HUES6 (cell line): ENCODE measurements around the gene SLC15A4.
"Not testable (repeated sequence)": the region's sequence is repeated elsewhere in the genome, so short reads cannot be mapped to it uniquely, and the experiment has no call there.

Experiments used
- H3K27ac ChIP-seq: 2 replicates; pipeline ENCODE4 v1.7.0; 2013; ENCODE audit warnings: low read depth, mild to moderate bottlenecking, low read length, inconsistent platforms
- H3K27me3 ChIP-seq: 2 replicates; pipeline ENCODE4 v1.6.1; 2013; ENCODE audit warnings: low read length; ENCODE audit not compliant: control insufficient read depth, insufficient read depth
- H3K36me3 ChIP-seq: 2 replicates; pipeline ENCODE4 v1.6.1; 2013; ENCODE audit warnings: low read length; ENCODE audit not compliant: control insufficient read depth, insufficient read depth
- H3K4me1 ChIP-seq: 2 replicates; pipeline ENCODE4 v1.6.1; 2013; ENCODE audit warnings: low read length; ENCODE audit not compliant: control insufficient read depth, insufficient read depth
- H3K4me3 ChIP-seq: 2 replicates; pipeline ENCODE4 v1.5.1; 2013; ENCODE audit warnings: low read depth, low read length
- H3K9ac ChIP-seq: one replicate; pipeline ENCODE4 v1.6.1; 2013; ENCODE audit warnings: mild to moderate bottlenecking, low read length
- H3K9me3 ChIP-seq: 2 replicates; pipeline ENCODE4 v1.6.1; 2013; ENCODE audit warnings: low read depth, low read length; ENCODE audit not compliant: control insufficient read depth, insufficient read depth

SLC15A4 gene

GRCh38 chr12:128811806-128812205 is 12.0 kb downstream of the SLC15A4 start:
- Histone ChIP-seq H3K36me3 (peaks cover 54% of the 10 kb centered on the region), H3K27ac (no peak overlapping the region), H3K4me3 (no peak overlapping the region), H3K9me3 (no peaks in the 10 kb centered on the region), H3K9ac (no peak overlapping the region), H3K27me3 (no peaks in the 10 kb centered on the region), H3K4me1 (peaks cover 8% of the 10 kb centered on the region)

GRCh38 chr12:128810182-128811127 is 13.3 kb downstream of the SLC15A4 start:
- H3K9me3 ChIP-seq: no peaks in the 10 kb centered on the region
- no peaks in the 10 kb centered on the region for H3K27me3 ChIP-seq
- H3K9ac ChIP-seq: no peak overlapping the region
- H3K27ac ChIP-seq: no peak overlapping the region
- peaks cover 8% of the 10 kb centered on the region for H3K4me1 ChIP-seq
- H3K36me3 ChIP-seq: peaks cover 61% of the 10 kb centered on the region
- no peak overlapping the region for H3K4me3 ChIP-seq

- Histone ChIP-seq H3K36me3 (peaks cover 60% of the 10 kb centered on the region), H3K9me3 (no peaks in the 10 kb centered on the region), H3K27ac (no peak overlapping the region), H3K4me1 (peaks cover 8% of the 10 kb centered on the region), H3K9ac (no peak overlapping the region), H3K4me3 (no peak overlapping the region), H3K27me3 (no peaks in the 10 kb centered on the region)
Observed at GRCh38 chr12:128808651-128809050, 15.1 kb downstream of the SLC15A4 start.

GRCh38 chr12:128807161-128807724 is 16.5 kb downstream of the SLC15A4 start:
- Histone ChIP-seq H3K4me3 (no peak overlapping the region), H3K27me3 (no peaks in the 10 kb centered on the region), H3K36me3 (peaks cover 66% of the 10 kb centered on the region), H3K27ac (no peak overlapping the region), H3K9me3 (no peaks in the 10 kb centered on the region), H3K4me1 (peaks cover 8% of the 10 kb centered on the region), H3K9ac (no peak overlapping the region)

DNA sequence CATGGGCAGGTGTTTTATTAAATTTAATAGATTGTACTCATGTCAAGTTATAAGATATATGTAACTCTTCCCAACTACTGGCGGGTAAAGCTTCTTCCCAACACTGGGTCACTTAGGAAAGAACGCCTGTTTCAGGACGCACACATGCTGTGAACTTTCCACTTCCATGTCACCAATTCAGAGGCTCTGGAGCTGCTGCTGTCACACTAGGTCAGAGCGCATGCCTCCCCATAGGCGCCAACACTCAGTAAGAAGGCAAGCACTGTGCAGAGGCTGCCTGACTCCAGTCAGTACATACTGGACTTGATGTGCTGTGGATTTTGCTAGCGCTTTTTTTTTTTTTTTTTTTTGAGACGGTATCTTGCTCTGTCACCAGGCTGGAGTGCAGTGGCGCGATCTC is 17.2 kb downstream of the SLC15A4 start:
- H3K27me3 ChIP-seq: no peaks in the 10 kb centered on the region
- H3K4me1 ChIP-seq: peaks cover 4% of the 10 kb centered on the region
- H3K9ac ChIP-seq: no peak overlapping the region
- H3K4me3 ChIP-seq: no peak overlapping the region
- H3K9me3 ChIP-seq: no peaks in the 10 kb centered on the region
- H3K27ac ChIP-seq: no peak overlapping the region
- H3K36me3 ChIP-seq: peaks cover 67% of the 10 kb centered on the region

DNA sequence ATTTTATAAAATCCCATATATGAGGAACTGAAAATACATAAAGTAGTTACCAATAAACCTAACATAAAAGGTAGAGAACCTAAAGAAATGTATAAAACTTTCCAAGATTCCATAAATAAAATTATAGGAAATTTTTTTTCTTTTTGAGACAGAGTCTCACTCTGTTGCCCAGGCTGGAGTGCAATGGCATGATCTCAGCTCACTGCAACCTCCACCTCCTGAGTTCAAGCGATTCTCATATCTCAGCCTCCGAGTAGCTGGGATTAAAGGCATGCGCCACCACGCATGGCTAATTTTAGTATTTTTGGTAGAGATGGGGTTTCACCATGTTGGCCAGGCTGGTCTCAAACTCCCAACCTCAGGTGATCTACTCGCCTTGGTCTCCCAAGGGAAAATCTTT is 18.4 kb downstream of the SLC15A4 start:
- H3K27me3 ChIP-seq, H3K4me3 ChIP-seq, H3K4me1 ChIP-seq, H3K9me3 ChIP-seq, H3K27ac ChIP-seq, H3K9ac ChIP-seq: not testable (repeated sequence)
- H3K36me3 ChIP-seq: peaks cover 79% of the 10 kb centered on the region

DNA sequence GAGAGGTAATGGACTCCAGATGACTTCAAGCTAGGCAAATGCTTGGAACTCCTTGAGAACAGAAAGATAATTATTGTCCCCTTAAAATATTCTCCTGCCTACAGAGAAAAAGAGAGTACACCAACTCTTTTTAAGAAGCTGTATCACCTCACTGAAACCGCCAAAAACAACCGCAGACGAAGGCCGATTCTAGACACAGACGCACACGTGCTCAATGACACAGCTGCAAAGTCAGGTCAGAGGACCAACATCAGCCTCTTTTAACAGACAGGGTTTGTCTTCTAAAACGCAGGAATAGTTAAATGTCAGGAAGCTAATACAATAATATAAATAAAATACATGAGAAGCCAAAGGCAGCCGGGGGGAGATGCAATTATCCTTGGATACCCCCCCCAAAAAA is 19.0 kb downstream of the SLC15A4 start:
- Histone ChIP-seq H3K36me3 (peaks cover 83% of the 10 kb centered on the region), H3K9me3 (no peaks in the 10 kb centered on the region), H3K27ac (no peak overlapping the region), H3K4me3 (no peak overlapping the region), H3K4me1 (no peaks in the 10 kb centered on the region), H3K9ac (no peak overlapping the region), H3K27me3 (no peaks in the 10 kb centered on the region)

DNA sequence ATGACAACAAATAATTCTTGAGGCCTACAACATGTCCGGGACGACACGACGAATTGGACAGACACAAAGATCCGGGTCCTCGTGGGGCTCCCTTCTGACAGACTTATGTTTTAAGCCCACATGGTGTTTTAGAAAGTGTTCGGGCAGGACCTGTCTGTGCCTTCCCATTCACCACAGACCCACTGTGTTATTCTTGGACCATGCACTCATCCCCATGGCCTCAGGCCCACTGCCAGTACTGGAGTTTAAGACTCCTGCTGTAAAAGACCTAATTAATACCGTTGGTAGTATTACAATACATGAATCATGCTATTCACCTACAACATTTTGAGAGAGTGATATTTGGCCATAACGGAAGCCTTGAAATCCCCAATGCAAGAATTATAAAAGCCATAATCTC is 20.0 kb downstream of the SLC15A4 start:
- no peak overlapping the region for H3K9ac ChIP-seq
- H3K27me3 ChIP-seq: no peaks in the 10 kb centered on the region
- H3K4me3 ChIP-seq: no peak overlapping the region
- no peak overlapping the region for H3K27ac ChIP-seq
- H3K9me3 ChIP-seq: no peaks in the 10 kb centered on the region
- peaks cover 2% of the 10 kb centered on the region; the same call in 1 of the 2 replicates for H3K4me1 ChIP-seq
- peaks cover 82% of the 10 kb centered on the region for H3K36me3 ChIP-seq

DNA sequence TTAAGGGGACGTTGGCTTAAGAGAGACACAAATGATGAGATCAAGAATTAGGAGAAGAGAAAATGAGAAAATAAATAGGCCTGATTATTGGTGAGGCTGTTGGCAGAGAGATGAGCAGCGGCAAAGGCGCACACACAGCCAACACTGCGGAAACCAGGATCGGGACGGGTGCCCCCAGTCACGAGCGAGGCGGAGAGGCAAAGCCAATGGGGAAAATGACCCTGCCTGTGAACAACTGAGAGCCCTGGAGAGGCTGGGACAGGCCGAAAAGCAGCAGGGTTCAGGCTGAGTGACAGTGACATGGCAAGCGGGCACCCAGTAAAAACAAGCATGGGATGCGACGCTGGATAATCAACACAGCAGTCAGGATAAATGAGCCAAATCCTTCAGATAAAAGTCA is 21.0 kb downstream of the SLC15A4 start:
- no peaks in the 10 kb centered on the region for H3K9me3 ChIP-seq
- H3K9ac ChIP-seq: no peak overlapping the region
- H3K36me3 ChIP-seq: peaks cover 82% of the 10 kb centered on the region
- no peak overlapping the region for H3K27ac ChIP-seq
- peaks cover 13% of the 10 kb centered on the region for H3K4me1 ChIP-seq
- H3K4me3 ChIP-seq: no peak overlapping the region
- H3K27me3 ChIP-seq: no peaks in the 10 kb centered on the region

DNA sequence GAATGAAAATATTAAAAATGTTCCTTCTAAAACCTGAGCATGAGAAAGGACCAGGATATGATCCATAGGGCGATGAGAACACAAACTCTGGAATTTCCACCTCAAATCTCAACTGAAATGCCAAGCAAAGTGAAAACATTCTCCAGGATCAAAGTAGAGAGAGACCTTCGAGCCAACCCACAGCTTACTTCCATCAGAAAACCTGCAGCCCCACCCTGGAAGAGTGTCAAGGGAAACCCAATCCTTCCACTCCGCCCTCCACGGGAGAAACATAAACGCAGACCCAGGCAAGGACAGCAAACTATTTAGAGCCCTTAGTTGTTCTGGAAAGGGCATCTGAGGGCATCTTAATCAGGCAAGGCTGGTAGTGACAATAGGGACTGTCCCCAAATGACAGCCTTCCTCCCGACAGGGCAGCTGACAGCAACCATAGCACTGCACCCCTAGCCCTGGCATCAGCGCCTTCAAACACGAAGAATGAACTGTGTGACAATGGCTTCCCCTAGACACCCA is 21.8 kb downstream of the SLC15A4 start:
- Histone ChIP-seq H3K4me1 (peaks cover 20% of the 10 kb centered on the region), H3K27ac (no peak overlapping the region), H3K27me3 (no peaks in the 10 kb centered on the region), H3K4me3 (no peak overlapping the region), H3K9me3 (no peaks in the 10 kb centered on the region), H3K36me3 (peaks cover 80% of the 10 kb centered on the region), H3K9ac (no peak overlapping the region)

DNA sequence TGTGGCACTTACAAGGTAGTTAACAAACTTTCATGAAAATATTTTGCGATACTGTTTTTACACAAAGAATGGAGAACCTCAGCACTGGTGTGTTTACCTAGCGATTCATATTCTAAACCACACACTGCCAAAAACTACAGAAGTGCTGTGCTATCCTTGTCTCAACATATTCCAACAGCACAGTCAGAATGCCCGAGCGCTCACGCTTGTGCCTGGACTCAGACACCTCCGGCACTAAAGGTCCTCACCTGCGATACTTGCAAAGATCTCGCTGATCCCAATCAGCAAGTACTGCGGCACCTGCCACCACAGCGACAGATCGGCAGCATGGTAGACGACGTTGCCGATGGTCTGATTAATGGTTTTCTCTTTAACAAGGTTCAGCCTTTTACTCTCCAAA is 23.2 kb downstream of the SLC15A4 start:
- peaks cover 82% of the 10 kb centered on the region for H3K36me3 ChIP-seq
- no peak overlapping the region for H3K9ac ChIP-seq
- peaks cover 21% of the 10 kb centered on the region for H3K4me1 ChIP-seq
- no peak overlapping the region for H3K4me3 ChIP-seq
- no peak overlapping the region for H3K27ac ChIP-seq
- H3K27me3 ChIP-seq: no peaks in the 10 kb centered on the region
- no peaks in the 10 kb centered on the region for H3K9me3 ChIP-seq
